AG04450 (cell line): Measurements from ENCODE around the gene MRPL4. TPM values are rescaled to one million over a fixed set of nuclear protein-coding genes. Genes with fewer than 3 reads are reported as not detected.

Experiments
- CTCF ChIA-PET: fragments of 300-600, 350-600 bp; formaldehyde crosslinking; extraction: SDS; loops from one replicate; lab custom pipeline; 2022; ENCODE audit warnings: antibody characterized with exemption, inconsistent platforms; lab: Charles Lee
- POLR2A ChIA-PET: fragments of 350-600 bp; formaldehyde crosslinking; extraction: SDS; loops from one replicate; lab custom pipeline; 2021; ENCODE audit warnings: antibody characterized with exemption, inconsistent platforms; lab: Yijun Ruan, JAX
- DNase-seq: peaks from one replicate; pipeline ENCODE4 v3.0.0-alpha.2; 2011; ENCODE audit warnings: low read depth, low spot score
- H3K27ac ChIP-seq: one replicate; pipeline ENCODE4 v1.5.1; 2012; ENCODE audit warnings: low read depth, low read length, control low read depth
- H3K27me3 ChIP-seq: one replicate; pipeline ENCODE4 v1.6.0; 2012; ENCODE audit warnings: low read length; ENCODE audit not compliant: control insufficient read depth, insufficient read depth
- H3K4me3 ChIP-seq: 2 replicates; pipeline ENCODE4 v1.5.1; 2011; ENCODE audit warnings: mild to moderate bottlenecking, low read depth, low read length, control low read depth
- H3K9me3 ChIP-seq: 2 replicates; pipeline ENCODE4 v1.5.1; 2012; ENCODE audit warnings: low read length; ENCODE audit not compliant: control insufficient read depth, insufficient read depth
- polyA plus RNA-seq: library from polyadenylated mRNA; depleted of rRNA; stranded (reverse); fragments of >200 nt; gene quantifications from 2 replicates; pipeline ENCODE4 v1.2.3, GENCODE V29; 2011
- TF ChIP-seq, protein P1 (sequence below): IDR thresholded peaks from 2 replicates; pipeline ENCODE4 v1.5.1; 2011; ENCODE audit warnings: low read depth, low read length, control low read depth, inconsistent platforms

The MRPL4 gene
- polyA plus RNA-seq, 1 experiment: 28.5 TPM

DNA sequence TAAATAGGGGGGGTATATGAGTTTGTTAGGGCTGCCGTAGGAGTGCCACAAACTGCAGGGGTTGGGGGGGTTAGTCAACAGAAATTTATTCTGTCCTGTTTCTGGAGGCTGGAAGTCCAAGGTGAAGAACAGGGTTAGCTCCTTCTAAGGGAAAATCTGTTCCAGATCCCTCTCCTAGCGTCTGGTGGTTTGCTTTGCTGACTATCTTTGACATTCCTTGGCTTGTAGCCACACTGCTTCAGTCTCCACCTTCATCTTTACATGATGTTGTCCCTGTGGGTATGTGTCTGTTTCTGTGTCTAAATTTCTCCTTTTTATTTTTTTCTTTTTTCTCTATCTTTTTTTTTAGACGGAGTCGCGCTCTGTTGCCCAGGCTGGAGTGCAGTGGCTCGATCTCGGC, 10.8 kb downstream of the MRPL4 start:
- Histone ChIP-seq H3K4me3 (no peak overlapping the region), H3K9me3 (peaks cover 4% of the 10 kb centered on the region; the same call in 1 of the 2 replicates), H3K27me3 (no peaks in the 10 kb centered on the region), H3K27ac (no peak overlapping the region)
- ChIA-PET CTCF (interaction anchor here (1.1 to 1.2 kb wide), 2 partner anchors 126 to 127 kb away, joined by 5 to 7 read pairs; no protein-coding TSS in a partner anchor), POLR2A (interaction anchor here (0.7 kb wide), 2 partner anchors 65 to 141 kb away, joined by 3 read pairs; no protein-coding TSS in a partner anchor)
- DNase-seq: no peak
- TF ChIP-seq, protein P1, sequence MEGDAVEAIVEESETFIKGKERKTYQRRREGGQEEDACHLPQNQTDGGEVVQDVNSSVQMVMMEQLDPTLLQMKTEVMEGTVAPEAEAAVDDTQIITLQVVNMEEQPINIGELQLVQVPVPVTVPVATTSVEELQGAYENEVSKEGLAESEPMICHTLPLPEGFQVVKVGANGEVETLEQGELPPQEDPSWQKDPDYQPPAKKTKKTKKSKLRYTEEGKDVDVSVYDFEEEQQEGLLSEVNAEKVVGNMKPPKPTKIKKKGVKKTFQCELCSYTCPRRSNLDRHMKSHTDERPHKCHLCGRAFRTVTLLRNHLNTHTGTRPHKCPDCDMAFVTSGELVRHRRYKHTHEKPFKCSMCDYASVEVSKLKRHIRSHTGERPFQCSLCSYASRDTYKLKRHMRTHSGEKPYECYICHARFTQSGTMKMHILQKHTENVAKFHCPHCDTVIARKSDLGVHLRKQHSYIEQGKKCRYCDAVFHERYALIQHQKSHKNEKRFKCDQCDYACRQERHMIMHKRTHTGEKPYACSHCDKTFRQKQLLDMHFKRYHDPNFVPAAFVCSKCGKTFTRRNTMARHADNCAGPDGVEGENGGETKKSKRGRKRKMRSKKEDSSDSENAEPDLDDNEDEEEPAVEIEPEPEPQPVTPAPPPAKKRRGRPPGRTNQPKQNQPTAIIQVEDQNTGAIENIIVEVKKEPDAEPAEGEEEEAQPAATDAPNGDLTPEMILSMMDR: no peak

DNA sequence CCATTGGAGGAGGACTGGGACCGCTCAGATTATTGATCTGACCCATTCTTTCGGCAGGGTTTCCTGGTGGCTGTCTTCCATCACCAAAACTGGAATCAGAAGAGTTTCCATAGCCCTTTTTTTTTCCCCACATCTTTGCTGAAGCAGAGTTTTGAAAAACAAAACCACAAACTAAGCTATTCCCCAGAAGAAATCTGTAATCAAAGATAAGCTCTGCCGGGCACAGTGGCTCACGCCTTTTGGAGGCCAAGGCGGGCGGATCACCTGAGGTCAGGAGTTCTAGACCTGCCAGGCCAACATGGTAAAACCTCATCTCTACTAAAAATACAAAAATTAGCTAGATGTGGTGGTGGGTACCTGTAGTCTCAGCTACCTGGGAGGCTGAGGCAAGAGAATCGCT, 14.7 kb downstream of the MRPL4 start:
- Histone ChIP-seq H3K27me3 (no peaks in the 10 kb centered on the region), H3K4me3 (no peak overlapping the region), H3K9me3 (no peaks in the 10 kb centered on the region; the same call in 1 of the 2 replicates), H3K27ac (no peak overlapping the region)
- TF ChIP-seq, protein P1: no peak
- POLR2A ChIA-PET: interaction anchor here (0.7 kb wide), 1 partner anchor 40 kb away, joined by 3 read pairs; no protein-coding TSS in a partner anchor
- no peak for DNase-seq
- CTCF ChIA-PET: interaction anchor here (0.5 to 5.9 kb wide), 7 partner anchors 13 to 125 kb away, joined by 3 to 59 read pairs (median 5); no protein-coding TSS in a partner anchor

DNA sequence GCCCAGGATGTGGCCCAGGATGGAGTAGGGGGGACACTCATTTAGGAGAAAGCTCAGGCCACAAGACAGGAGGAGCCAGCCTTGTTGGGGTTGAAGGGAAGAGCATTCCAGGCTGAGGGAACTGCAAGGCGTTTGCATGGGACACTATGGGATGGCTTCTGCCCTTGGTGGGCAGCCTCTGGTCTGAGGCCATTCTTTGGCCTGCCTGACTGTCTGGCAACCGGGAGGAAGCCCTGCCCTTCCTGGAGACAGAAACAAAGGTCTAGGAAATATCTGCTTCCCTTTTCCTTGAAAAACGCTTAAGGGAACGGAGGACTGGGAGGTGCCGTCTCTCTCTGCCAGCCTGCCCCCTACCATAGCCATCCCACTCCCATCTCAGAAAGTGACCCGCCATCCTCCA, 16.1 kb downstream of the MRPL4 start:
- H3K27me3 ChIP-seq: no peaks in the 10 kb centered on the region
- H3K9me3 ChIP-seq: no peaks in the 10 kb centered on the region; the same call in 1 of the 2 replicates
- no peak overlapping the region for H3K27ac ChIP-seq
- ChIA-PET CTCF (interaction anchor here (1.5 to 5.9 kb wide), 3 partner anchors 9 to 123 kb away, joined by 13 to 59 read pairs (median 24); no protein-coding TSS in a partner anchor), POLR2A (no interaction called here)
- no peak overlapping the region for H3K4me3 ChIP-seq
- no peak for DNase-seq
- TF ChIP-seq, protein P1: no peak

DNA sequence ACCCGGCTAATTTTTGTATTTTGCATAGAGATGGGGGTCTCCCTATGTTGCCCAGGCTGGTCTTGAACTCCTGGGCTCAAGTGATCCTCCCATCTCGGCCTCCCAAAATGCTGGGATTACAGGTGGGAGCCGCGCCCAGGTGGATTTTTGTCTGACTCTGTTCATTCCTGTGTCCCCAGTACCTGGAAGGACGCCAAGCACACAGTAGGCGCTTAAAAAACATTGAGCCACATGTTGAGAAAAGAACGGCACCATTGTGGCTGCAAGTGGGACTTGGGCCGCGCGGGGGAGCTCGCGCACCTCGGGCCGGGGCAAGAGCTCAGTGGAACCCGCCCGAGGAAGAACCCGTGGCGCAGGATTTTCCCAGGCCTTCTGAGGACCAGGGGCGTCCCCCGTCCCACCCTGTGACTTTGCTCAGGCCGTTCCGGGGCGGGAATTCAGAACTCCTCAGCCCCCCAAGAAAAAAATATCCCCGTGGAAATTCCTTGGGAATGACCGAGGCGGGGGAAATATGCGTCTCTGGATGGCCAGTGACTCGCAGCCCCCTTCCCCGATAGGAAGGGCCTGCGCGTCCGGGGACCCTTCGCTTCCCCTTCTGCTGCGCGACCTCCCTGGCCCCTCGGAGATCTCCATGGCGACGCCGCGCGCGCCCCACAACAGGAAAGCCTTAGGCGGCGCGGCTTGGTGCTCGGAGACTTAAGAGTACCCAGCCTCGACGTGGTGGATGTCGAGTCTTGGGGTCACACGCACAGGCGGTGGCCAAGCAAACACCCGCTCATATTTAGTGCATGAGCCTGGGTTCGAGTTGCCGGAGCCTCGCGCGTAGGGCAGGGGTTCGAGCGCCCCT, 17.5 kb downstream of the MRPL4 start:
- POLR2A ChIA-PET: interaction anchor here (0.6 to 3.3 kb wide), 7 partner anchors 18 to 119 kb away, joined by 3 to 17 read pairs (median 6); partner anchors contain the start of genes ICAM5 and RAVER1
- no peak overlapping the region for H3K4me3 ChIP-seq

More for the DNA sequence above, 17.5 kb downstream of the MRPL4 start:
- CTCF ChIA-PET: interaction anchor here (0.5 to 5.9 kb wide), 21 partner anchors 10 to 337 kb away, joined by 3 to 85 read pairs (median 4); partner anchors contain the start of genes RAVER1 and TYK2
- no peak for DNase-seq
- TF ChIP-seq, protein P1: peak; percentile 95
- Histone ChIP-seq H3K27me3 (no peaks in the 10 kb centered on the region), H3K9me3 (no peaks in the 10 kb centered on the region; the same call in 1 of the 2 replicates), H3K27ac (no peak overlapping the region)
